Measurements from ENCODE around the gene PEF1.

Gene PEF1

GRCh38 chr1:31626223-31627207 lies 18.2 kb downstream of the PEF1 start:
- no peak overlapping the region for H3K4me3 ChIP-seq (ENCODE audit: low read depth, low read length)
- TF ChIP-seq CTCF (IDR thresholded peaks at IDR 0.05; ENCODE audit: borderline replicate concordance, insufficient read depth, low read depth, low read length): no peak

- TF ChIP-seq CTCF (IDR thresholded peaks at IDR 0.05; ENCODE audit: borderline replicate concordance, insufficient read depth, low read depth, low read length): no peak
- H3K4me3 ChIP-seq (ENCODE audit: low read depth, low read length): no peak overlapping the region
Observed at GRCh38 chr1:31625561-31626222, 19.0 kb downstream of the PEF1 start.

- no peak for TF ChIP-seq CTCF (IDR thresholded peaks at IDR 0.05; ENCODE audit: borderline replicate concordance, insufficient read depth, low read depth, low read length)
- no peak overlapping the region for H3K4me3 ChIP-seq (ENCODE audit: low read depth, low read length)
Observed at GRCh38 chr1:31624731-31625514, 19.8 kb downstream of the PEF1 start.

- TF ChIP-seq CTCF (IDR thresholded peaks at IDR 0.05; ENCODE audit: borderline replicate concordance, insufficient read depth, low read depth, low read length): no peak
- H3K4me3 ChIP-seq (ENCODE audit: low read depth, low read length): no peak overlapping the region
Observed at GRCh38 chr1:31624309-31624708, 20.4 kb downstream of the PEF1 start.

- no peak for TF ChIP-seq CTCF (IDR thresholded peaks at IDR 0.05; ENCODE audit: borderline replicate concordance, insufficient read depth, low read depth, low read length)
- H3K4me3 ChIP-seq (ENCODE audit: low read depth, low read length): no peak overlapping the region
Observed at GRCh38 chr1:31623365-31623764, 21.3 kb downstream of the PEF1 start.

- TF ChIP-seq CTCF (IDR thresholded peaks at IDR 0.05; ENCODE audit: borderline replicate concordance, insufficient read depth, low read depth, low read length): no peak
- no peak overlapping the region for H3K4me3 ChIP-seq (ENCODE audit: low read depth, low read length)
Observed at GRCh38 chr1:31621847-31622730, 22.6 kb downstream of the PEF1 start.

Data from GM12875 (cell line).